CD4-positive, alpha-beta T cell treated with Interleukin-17A for 1 hour (primary cell): ENCODE measurements around the gene ABCC3.

Experiments used
- DNase-seq: peaks from one replicate; pipeline ENCODE4 v3.0.0-alpha.2; 2020

ABCC3 gene

DNA sequence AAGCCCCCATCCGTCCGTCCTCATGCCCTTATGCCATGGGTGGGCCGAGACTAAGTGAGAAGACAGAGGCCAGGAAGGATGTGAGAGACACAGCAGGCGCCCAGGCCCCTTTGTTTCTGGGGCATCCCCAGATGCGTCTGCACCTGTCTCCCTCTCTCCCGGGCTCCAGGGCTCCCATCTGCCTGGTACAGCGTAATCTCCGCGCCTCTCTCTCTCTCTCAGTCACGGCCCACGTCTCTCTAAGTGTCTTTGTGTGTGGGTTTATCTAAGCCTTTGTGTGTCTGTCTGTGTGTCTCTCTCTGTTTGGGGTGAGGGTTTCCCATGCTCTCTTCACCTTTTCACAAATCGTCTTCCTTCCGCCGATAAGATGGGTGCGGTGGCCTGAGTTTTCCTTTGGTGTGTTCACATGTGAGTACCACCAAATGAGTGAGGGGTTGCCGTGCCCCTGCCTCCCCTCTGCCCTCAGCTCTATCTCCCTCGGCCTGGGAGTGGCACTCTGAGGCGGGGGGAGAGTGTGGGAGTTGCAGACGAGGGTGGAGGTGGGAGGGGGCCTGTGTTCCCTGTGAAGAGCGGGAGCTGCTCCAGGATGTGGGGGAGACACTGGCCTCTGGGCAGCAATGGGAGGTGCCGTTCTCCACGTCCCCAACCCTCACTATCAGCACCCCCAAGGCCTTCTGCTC, 25.8 kb upstream of the ABCC3 start:
- no peak for DNase-seq

DNA sequence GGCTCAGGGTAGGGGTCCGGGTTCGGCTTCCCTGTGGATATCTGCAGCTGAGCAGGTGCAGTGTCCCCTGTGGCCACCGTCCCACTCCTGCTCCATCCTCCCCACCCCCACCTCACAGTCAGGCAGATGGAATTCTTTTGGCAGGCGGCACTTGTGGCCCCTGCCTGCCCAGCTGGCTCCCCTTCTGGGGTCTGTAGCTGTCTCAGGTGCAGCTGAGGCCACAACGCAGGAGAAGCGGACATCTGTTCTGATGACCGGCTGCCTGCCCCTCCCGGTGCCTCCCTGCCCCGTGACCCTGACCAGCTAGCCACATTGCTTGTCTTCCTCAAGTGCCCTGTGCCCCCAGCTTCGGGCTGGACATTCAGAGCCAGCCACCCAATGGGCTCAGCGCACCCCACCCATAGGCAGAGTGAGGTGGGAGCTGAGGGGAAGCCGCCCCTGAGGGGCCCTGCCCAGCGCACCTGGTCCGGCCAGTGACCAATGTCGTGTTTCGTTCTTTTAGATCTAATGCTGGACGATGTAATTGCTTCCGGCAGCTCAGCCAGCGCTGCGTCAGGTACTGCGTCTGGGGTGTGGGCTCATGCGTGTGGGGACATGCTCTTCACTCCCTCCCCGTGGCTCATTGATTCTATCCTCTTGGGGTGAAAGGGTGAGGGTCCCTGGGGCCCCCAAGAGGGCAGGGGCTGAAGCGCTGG, 25.2 kb upstream of the ABCC3 start:
- no peak for DNase-seq

DNA sequence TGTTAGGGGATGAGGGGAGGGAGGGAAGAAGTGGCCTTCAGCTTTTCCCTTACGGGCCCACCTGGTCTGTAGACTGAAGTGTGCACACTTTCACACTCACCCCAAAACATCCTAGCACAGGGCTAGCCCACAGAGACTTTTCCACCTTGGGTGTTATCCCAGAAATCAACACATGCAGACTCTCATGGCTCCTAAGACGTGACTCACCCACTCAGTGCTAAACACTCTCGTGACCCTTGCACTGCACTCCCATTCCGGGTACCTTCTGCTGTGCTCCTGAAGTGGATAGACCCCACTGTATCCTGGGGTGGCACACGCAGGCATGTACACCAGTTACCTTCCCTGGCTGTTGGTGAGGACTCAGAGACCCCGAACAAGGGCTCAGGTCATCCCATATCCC, 23.0 kb upstream of the ABCC3 start:
- DNase-seq, result no peak

DNA sequence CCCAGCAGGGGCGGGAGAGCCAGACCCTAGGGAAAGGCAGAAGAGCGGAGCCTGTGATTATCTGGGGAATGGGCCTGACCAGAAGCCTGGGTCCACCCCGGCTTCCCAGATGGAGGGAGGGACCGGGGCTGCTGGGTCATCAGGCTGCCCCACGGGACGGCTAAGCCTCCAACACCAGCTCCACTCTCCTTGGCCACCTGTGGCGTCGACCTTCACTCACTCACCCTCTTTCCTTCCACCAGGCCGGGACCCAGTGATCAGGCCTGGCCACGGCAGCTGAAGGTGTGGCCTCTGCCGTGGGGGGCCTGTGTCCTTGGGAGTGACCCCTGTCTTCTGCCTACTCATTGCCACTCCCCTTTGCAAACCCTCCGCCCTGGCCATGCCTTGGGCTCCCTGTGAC, 22.4 kb upstream of the ABCC3 start:
- no peak for DNase-seq

DNA sequence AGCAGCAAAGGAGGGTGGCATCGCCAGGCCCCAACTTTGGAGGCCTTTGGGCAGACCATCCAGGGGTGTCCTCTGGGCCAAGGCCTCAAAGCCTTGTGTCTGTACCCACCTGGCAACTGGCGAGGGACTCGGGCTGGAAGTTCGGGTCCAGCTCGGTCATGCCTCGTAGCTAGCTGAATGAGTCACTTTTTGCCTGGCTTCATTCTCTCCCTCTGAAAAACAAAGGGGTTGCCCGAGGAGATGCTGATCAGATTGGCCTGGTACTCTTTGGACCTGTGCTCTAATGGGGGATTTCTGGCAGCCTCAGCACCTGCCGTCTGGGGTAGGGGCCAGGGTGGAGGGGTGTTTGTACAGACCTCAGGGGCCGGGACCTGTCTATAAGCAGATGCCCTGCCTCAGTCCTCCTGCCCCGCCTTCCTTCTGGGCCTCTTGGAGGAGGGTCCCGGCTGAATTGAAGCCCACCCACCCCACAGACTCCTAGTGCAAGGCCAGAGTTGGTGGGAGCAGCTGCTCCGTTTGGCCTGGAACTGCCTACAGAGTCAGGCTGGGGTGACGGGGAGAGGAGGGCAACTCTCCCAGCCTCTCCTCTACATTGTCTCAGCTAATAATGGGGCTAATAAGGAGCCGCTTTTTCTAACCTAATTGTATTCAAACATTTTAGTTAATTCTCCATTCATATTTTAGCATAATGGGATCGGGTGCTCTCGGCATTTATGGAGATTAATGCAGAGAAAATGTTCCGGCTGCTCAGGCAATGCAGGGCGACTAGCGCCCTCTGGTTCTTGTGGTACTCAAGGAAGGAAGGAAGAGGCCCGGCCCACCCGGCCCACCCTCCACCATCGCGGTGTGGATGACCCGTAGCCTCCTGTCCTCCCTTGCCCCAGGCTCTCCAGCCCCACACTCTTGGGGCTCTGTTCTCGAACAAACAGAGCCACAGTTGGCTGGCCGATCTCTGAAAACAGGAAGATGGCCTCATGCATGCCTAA, 21.4 kb upstream of the ABCC3 start:
- no peak for DNase-seq

DNA sequence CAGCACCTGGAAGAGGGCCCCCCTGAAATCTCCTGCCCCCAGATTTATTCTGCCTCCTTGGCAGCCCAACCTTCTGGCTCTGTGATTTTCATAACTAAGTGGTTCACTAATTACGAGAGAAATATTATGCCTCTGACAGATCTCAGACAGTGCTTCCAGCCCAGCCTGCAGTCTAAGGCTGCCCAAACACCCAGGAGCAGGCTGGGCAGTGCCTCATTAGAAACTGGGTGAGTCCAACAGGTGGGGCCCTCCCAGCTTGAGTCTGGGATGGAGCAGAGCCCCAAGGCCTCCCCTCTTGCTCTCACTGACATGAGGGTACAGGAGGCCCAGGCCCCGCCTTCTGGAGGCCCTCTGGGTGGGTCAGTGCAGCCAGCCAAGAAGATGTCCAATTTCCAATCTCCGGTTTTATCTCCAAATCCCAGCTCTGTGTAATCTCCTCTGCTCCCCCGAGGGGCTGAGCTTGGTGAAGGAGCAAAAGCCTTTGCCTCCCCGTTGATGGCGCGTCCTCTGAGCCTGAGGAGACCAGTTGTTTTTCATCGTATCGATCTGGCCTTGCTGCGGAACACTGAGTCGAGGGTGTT, 20.1 kb upstream of the ABCC3 start:
- DNase-seq, result no peak

DNA sequence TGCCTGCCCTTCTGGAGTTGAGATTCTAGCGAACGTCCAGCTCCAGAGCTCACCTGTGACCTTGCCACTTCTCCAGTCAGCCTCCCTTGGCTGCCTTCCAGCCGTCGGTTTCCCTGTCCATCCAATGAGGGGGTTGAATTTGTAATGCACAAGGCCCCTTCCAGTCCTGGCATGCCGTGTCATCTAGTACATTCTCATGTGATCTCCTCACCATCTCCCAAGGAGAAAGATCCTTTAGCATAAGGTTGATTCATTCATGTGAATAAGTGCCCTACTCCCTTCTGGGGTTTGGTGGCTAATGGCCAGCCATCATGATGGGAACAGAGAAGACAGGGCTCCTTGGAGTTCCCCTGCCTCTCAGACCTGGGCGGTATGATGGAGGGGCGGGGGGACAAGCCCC, 18.9 kb upstream of the ABCC3 start:
- DNase-seq, result no peak

DNA sequence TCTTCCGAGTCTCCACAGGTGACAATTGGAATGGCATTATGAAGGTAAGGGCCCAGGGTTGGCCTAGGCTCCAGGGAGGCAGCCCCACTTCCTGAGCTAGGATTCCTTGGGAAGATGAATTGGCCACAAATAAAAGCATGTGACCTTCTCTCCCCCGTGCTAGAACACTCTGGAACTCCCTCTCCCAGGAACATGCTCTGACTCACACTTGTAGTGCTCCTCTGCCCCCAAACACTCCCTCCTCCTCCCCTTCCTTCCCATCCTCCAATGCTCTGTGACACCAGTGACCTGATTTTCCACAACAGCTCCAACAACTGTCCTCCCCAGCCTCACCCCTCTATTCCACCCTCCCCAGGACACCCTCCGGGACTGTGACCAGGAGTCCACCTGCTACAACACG, 16.4 kb upstream of the ABCC3 start:
- DNase-seq, result no peak

DNA sequence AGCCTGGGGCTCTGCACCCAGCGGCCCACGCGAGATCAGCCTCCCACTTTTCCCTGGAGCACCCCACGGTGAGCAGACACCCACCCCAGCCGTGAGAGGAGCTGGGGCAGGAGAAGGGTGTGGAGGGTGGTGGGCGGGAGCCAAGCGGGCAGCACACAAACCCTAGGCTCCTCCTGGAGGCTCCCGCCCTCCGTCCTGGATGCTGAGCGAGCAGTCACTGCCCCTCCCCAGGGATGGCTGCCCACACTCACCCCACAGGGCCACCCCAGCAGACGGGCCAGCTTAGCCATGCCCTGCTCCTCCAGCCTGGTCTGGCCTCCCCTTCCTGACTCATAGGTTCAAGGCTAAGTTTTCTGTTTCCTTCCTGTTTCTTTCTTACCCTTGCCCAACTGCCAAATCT, 15.7 kb upstream of the ABCC3 start:
- no peak for DNase-seq

DNA sequence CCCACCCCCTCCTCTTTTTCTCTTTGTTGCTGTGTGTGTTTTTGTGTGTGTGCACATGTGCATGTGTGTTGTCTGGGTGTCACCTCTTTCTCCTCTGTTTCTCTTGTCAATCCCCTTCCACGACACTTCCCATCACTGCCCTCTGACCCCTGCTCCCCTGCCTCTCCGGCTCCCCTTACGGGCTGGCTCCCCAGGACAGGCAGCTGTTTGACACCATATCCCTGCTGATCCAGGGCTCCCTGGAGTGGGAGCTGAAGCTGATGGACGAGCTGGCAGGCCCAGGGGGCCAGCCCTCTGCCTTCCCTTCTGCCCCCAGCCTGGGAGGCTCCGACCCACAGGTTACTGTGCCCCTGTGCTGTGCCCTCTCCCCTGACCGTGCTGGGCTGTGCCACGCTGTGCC, 15.2 kb upstream of the ABCC3 start:
- no peak for DNase-seq

DNA sequence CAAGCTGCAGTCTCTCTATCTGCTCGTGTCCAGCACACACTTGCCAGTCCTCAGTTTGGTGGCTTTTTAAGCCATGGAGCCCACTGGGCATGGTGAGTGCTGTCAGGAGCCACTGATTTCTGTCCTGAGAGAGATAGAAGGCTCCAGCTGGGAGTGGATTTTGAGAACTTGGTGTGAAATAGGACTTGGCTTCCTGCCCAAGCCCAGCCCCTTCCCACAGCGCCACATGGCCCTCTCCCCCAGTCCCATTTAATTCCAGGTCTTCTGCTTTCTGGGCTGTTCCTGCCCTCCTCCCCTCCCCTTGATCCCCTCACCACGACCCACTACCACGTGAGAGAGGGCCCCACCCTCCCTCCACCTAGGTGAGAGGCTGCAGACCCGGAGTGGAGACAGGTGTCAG, 14.4 kb upstream of the ABCC3 start:
- DNase-seq, result no peak

DNA sequence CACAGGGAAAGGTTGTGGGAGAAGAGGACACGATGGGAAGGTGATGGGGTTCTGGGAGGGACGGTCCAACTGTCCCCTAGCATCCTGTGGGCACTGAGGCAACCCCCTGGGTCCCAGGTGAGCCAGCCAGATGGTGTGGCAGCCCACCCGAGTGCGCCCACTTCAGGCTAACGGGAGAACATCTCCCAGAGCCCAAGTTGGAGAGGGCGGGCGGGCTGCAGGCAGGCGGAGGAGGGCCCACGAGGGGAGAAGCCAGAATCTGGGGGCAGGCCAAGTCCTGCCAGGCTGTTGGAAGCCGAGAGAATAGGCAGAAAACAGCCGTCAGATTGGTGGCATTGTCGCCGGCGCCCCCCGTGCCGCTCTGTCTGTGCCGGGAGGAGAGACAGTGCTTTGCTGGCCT, 13.8 kb upstream of the ABCC3 start:
- DNase-seq, result no peak

DNA sequence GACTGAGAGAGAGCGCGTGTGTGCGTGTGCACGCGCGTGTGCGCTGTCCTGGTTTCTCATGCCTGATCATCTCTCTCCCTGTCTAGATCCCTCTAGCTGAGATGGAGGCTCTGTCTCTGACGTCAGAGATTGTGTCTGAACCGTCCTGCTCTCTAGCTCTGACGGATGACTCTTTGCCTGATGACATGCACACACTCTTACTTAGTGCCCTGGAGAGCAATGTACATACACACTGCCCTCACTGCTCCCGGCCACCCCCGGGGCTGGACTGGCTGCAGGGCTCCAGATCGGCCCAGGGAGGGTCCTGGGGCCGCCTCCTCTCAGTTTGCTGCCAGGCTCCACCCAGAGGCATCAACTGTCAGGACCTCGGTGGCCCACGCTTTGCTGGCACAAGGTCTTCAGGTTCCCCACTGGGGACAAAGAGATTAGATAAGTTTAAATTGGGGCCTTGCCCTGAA, 13.1 kb upstream of the ABCC3 start:
- no peak for DNase-seq

DNA sequence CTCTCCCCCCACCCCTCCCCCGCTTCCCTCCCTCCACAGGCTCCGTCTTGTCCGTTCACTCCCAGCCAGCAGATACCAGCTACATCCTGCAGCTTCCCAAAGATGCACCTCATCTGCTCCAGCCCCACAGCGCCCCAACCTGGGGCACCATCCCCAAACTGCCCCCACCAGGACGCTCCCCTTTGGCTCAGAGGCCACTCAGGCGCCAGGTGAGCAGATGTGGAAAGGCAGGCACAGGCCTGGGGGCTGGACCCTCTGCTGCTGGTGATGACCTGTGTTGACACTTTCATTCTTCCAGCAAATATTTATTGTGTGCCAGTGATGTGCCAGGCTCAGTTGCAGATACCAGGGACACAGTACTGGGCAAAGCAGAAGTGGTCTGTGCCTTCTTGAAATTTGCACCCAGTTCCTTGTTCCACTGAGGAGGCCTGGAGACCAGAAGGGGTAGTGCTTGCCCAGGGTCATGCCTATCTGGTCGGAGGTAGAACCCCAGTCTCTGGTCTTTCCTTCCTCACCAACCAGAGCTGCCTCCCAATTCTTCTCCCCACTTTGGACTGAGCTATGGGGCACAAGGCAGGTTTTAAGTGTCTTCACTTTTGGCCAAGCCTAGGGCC, 10.3 kb upstream of the ABCC3 start:
- DNase-seq, result no peak

DNA sequence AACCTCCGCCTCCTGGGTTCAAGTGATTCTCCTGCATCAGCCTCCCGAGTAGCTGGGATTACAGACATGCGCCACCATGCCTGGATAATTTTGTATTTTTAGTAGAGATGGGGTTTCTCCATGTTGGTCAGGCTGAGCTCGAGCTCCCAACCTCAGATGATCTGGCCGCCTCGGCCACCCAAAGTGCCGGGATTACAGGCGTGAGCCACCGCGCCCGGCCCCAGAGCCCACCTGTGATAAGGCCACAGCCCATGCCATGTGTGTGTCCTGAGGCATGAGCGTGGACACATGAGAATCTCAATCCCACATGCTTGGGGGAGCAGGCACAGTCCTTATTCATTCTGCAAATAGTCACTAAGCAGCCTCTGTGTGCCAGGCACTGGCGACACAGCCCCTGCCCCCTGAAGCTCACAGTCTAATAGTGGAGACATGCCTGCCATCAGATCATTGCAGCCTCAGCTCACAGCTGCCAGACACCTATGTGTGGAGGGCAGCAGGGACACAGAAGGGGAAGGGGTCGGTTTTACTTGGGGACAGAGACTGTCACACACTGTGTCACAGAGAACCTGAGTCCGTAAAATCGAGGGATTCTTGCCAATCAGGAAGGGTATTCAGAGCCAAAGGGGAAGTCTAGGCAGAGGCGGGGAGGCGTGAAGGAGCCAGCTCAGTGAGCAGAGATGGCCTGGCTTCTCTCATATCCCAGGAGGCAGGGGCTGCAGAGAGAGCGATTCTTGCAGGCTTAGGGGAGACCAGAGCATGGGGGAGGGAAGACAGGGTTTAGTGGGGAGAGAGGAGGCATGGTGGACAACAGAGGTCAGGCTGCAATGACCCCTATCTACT, 9.4 kb upstream of the ABCC3 start:
- no peak for DNase-seq

DNA sequence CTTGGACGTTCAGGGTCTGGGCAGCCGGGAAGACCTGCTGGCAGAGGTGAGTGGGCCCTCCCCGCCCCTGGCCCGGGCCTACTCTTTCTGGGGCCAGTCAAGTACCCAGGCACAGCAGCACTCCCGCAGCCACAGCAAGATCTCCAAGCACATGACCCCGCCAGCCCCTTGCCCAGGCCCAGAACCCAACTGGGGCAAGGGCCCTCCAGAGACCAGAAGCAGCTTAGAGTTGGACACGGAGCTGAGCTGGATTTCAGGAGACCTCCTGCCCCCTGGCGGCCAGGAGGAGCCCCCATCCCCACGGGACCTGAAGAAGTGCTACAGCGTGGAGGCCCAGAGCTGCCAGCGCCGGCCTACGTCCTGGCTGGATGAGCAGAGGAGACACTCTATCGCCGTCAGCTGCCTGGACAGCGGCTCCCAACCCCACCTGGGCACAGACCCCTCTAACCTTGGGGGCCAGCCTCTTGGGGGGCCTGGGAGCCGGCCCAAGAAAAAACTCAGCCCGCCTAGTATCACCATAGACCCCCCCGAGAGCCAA, 8.6 kb upstream of the ABCC3 start:
- peak; percentile 58 for DNase-seq

DNA sequence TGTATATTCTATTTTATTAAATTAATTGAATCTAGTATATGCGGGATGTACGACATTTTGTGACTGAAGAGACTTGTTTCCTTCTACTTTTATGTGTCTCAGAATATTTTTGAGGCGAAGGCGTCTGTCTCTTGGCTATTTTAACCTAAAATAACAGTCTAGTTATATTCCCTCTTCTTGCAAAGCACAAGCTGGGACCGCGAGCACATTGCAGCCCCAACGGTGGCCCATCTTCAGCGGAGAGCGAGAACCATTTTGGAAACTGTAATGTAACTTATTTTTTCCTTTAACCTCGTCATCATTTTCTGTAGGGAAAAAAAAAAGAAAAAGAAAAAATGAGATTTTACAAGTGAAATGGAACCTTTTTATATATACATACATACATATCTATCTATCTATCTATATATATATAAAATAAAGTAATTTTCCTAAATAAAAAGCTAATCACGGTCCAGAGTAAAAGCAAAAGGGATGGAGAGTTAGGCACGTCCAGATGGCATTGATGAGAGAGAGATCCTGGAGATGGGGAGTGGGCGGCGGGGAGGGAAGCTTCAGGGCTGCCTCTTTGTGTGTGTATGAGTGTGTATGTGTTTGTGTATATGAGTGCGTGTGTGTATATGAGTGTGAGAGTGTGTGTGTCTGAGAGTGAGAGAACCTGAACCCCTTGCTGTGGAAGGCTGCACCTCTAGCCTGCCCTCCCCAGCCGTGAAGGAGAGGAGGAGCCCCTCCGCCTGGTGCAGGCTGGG, 7.5 kb upstream of the ABCC3 start:
- no peak for DNase-seq

DNA sequence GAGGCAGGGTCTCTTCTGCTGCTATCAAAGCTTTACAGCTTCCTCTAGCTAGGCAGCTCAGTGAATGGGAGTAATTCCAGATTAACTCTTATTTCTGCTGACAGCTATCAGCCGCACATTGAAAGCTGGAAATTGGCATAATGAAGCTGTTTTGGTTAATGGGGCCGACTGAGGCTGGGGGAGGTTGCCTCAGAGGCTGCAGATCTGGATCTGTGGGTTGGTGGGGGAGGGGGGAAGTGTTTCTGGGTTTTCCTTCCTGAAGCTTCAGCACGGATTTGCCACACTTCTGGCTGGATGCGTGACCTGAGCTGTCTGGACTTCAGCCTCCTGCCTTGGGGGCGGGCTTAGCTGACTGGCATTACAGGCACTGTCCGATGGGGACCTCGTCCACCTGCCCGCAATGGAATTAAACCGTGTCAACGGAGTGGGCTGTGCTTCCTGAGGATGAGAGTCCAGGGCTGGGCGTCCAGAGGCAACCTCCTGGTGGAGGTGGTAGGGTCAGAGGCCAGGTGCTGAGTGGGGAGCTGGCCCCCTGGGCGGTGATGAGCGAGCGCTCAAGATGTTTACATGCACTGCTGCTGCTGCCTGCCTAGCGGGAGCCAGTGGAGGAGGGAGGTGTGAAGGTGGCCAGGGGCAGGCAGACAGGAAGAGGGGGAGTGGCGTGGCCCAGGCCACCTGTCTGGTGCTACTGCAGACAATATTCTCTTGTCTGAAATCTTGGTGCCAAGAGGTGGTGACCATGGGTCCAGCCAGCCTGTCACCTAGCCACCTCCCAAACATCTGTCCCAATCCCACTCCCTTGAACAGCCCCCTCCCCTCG, 6.7 kb upstream of the ABCC3 start:
- DNase-seq, result no peak

DNA sequence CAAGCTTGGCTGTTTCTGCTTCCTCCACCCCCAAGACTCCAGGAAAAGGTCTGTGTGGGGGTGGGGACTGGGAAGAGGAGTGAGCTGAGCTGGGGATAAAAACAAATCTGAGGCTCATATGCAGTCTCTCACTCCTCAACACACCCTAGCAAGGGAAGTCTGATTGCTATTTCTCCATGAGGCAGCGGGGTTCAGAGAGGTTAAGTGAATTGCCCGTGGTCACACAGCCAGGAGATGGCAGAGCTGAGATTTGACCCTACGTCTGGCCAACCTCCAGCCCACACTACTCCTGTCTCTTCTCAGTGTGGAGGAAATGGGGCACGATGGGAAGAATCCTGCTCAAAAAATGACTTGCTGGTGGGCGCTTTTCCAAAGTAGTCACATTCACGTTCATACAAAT, 4.8 kb upstream of the ABCC3 start:
- no peak for DNase-seq
